ENCODE measurements around the gene GALNT11.
"Not testable (repeated sequence)": the region's sequence is repeated elsewhere in the genome, so short reads cannot be mapped to it uniquely, and the experiment has no call there.

Gene GALNT11

GRCh38 chr7:152027491-152028365, 2.3 kb downstream of the GALNT11 start:
- not testable (repeated sequence) for DNase-seq

DNA sequence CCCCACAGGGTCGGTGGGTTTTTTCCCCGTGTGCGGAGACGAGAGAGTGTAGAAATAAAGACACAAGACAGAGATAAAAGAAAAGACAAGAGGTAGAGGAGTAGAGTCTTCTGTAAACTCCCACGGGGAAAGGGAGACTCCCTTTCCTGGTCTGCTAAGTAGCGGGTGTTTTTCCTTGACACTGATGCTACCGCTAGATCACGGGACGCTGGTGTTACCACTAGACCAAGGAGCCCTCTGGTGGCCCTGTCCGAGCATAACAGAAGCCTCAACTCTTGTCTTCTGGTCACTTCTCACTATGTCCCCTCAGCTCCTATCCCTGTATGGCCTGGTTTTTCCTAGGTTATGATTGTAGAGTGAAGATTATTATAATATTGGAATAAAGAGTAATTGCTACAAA, 4.6 kb downstream of the GALNT11 start:
- not testable (repeated sequence) for DNase-seq

DNA sequence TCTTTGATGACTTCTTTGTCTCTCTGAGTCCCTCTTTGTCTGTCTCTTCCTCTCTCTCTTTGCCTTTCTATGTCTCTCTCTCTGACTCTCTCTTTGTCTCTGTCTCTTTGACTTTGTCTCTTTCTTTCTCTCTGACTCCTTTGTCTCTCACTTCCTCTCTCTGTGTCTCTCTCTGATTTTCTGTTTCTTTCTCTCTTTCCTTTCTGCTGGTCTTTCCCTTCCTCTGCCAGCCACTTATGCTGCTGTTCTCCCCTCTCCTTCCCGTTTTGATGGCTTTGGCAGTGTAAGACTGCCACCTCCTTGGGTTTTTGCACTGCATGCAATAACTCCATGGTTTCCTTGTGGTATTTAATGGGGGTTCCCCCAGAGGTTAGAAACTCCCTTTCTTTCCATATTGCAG, 5.2 kb downstream of the GALNT11 start:
- DNase-seq, result not testable (repeated sequence)

- no peak for DNase-seq
These were observed 10.3 kb downstream of the GALNT11 start for GRCh38 chr7:152035817-152036216.

GRCh38 chr7:152038410-152038809, 12.9 kb downstream of the GALNT11 start:
- DNase-seq, result not testable (repeated sequence)

- DNase-seq, result not testable (repeated sequence)
These were observed 17.6 kb downstream of the GALNT11 start for GRCh38 chr7:152043086-152043485.

- DNase-seq, result not testable (repeated sequence)
These were observed 19.4 kb downstream of the GALNT11 start for GRCh38 chr7:152044909-152045308.

GRCh38 chr7:152046531-152046930, 21.1 kb downstream of the GALNT11 start:
- DNase-seq, result no peak

- no peak for DNase-seq
These were observed 22.6 kb downstream of the GALNT11 start for GRCh38 chr7:152048051-152048450.

DNA sequence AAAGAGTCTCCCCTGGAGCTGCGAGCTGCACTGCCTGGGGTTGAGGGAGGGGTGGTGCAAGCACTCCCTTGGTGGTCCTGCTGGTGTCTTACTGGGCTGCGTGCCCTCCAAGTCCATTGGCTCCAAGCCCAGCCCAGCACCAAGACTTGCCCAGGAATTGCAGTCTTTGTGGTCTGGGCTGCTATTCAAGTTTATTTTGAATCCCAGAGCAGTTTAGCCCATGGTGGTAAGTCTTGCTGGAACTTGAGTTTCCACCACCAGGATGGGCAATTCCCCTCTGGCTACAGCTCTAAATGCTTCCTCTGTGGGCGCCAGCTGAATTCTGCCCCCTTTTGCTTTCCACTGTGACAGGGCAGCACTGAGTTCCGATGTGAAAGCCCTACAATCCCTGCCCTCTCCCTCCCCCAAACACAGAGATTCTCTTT, 25.1 kb downstream of the GALNT11 start:
- DNase-seq, result no peak

- no peak for DNase-seq
These were observed 26.5 kb downstream of the GALNT11 start for GRCh38 chr7:152051968-152052367.

DNA sequence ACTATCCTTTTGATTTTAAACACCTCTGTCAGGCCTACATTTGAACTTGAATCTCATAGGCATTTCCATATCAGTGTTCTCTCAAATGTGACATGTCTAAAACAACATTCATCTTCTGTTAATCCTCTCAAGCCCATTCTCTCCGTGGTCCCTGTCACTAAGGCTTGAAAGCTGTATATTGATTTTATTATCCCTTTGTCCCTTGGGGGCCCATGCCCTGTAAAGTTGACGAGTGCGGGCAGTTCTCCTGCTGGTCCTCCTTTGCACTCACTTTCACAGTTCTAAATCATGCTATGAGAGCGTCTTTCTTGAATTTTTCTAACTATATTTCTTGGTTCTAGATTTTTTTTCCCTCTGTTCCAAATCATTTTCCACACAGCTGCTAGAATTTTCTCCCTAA, 27.3 kb downstream of the GALNT11 start:
- no peak for DNase-seq

- DNase-seq, result peak; percentile 30
These were observed 29.1 kb downstream of the GALNT11 start for GRCh38 chr7:152054367-152055230.

DNA sequence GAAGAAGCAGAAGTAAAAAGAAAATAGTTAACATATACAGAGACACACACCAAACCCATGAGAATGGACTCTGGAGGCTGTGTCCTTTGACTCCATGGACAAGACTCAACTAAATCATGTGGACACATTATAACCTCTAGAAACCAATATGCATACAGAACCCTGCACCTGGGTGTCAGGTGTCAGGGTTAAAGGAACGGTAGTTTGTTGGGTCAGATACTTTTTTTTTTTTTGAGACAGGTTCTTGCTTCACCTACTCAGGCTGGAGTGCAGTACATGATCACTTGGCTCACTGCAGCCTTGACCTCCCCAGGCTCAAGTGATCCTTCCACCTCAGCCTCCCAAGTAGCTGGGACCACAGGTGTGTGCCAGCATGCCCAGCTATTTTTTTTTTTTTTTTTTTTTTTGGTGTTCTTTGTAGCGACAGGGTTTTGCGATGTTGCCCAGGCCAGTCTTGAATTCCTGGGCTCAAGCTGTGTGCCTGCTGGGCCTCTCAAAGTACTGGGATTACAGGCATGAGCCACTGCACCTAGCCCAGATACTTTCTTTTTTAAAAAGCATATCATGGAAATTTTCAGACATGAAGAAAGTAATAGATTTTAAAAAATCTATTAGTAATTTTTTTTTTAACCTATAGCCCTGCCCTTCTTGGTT, 31.3 kb downstream of the GALNT11 start:
- no peak for DNase-seq

DNA sequence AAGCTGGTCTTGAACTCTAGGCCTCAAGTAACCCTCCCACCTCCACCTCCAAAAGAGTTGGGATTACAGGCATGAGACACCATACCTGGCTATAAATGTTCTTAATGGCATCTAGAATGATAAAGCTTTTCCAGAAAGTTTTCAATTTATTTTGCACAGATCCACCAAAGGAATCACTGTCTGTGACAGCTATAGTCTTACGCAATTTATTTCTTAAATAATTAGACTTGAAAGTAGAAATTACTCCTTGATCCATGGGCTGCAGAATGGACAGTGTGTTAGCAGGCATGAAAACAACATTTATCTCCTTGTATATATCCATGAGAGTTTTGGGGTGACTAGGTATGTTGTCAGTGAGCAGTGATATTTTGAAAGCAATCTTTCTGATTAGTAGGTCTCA, 33.8 kb downstream of the GALNT11 start:
- no peak for DNase-seq

DNA sequence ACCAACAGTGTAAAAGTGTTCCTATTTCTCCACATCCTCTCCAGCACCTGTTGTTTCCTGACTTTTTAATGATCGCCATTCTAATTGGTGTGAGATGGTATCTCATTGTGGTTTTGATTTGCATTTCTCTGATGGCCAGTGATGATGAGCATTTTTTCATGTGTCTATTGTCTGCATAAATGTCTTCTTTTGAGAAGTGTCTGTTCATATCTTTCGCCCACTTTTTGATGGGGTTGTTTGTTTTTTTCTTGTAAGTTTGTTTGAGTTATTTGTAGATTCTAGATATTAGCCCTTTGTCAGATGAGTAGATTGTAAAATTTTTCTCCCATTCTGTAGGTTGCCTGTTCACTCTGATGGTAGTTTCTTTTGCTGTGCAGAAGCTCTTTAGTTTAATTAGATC, 35.6 kb downstream of the GALNT11 start:
- not testable (repeated sequence) for DNase-seq

DNA sequence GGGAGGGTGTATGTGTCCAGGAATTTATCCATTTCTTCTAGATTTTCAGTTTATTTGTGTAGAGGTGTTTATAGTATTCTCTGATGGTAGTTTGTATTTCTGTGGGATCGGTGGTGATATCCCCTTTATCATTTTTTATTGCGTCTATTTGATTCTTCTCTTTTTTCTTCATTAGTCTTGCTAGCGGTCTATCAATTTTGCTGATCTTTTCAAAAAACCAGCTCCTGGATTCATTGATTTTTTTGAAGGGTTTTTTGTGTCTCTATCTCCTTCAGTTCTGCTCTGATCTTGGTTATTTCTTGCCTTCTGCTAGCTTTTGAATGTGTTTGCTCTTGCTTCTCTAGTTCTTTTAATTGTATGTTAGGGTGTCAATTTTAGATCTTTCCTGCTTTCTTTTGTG, 37.7 kb downstream of the GALNT11 start:
- not testable (repeated sequence) for DNase-seq

DNA sequence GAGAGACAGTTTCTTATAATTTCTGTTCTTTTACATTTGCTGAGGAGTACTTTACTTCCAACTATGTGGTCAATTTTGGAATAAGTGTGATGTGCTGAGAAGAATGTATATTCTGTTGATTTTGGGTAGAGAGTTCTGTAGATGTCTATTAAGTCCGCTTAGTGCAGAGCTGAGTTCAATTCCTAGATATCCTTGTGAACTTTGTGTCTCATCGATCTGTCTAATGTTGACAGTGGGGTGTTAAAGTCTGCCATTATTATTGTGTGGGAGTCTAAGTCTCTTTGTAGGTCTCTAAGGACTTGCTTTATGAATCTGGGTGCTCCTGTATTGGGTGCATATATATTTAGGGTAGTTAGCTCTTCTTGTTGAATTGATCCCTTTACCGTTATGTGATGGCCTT, 38.3 kb downstream of the GALNT11 start:
- DNase-seq, result not testable (repeated sequence)

- DNase-seq, result not testable (repeated sequence)
These were observed 40.4 kb downstream of the GALNT11 start for GRCh38 chr7:152065800-152066344.

- DNase-seq, result no peak
These were observed 46.9 kb downstream of the GALNT11 start for GRCh38 chr7:152072421-152072820.

DNA sequence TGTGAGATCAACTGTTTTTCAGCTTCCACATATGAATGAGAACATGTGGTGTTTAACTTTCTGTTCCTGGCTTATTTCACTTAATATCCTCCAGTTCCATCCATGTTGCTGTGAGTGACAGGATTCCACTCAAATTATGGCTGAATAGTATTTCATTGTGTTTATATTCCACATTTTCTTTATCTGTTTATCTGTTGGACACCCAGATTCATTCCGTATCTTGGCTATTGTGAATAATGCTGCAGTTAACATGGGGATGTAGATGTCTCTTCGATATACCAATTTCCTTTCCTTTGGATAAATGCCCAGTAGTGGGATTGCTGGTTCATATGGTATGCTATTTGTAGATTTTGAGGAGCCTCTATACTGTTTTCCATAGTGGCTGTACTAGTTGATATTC, 47.9 kb downstream of the GALNT11 start:
- DNase-seq, result no peak

- DNase-seq, result no peak
These were observed 49.2 kb downstream of the GALNT11 start for GRCh38 chr7:152074673-152075072.

GRCh38 chr7:152075379-152075778, 49.9 kb downstream of the GALNT11 start:
- not testable (repeated sequence) for DNase-seq
